CD4-positive, alpha-beta T cell (primary cell): ENCODE results near the gene IFNA8. TPM values are rescaled to one million over a fixed set of nuclear protein-coding genes. Genes with fewer than 3 reads are reported as not detected.
"Not testable (repeated sequence)": the region's sequence is repeated elsewhere in the genome, so short reads cannot be mapped to it uniquely, and the experiment has no call there.

Source experiments
- ATAC-seq: fragments of 200-7000 bp; cut with Tn5 transposase; one replicate; pipeline ENCODE4 v1.10.0; 2022; ENCODE audit warnings: mild to moderate bottlenecking; ENCODE audit not compliant: poor library complexity
- CTCF ChIA-PET: fragments of 350-600 bp; sonication (Branson Sonifier 250); formaldehyde crosslinking; loops from one replicate; lab custom pipeline; 2021; ENCODE audit warnings: antibody characterized with exemption, inconsistent platforms; lab: Charles Lee
- POLR2A ChIA-PET: fragments of 350-600 bp; sonication (Branson Sonifier 250); formaldehyde crosslinking; loops from one replicate; lab custom pipeline; 2021; ENCODE audit warnings: antibody characterized with exemption, inconsistent platforms; lab: Charles Lee
- DNase-seq, 14 experiments: peaks; one replicate each; pipeline ENCODE4 v3.0.0-alpha.2; 2013 to 2020; ENCODE audit warnings: mixed read lengths in 2 of 14
- H3K27ac ChIP-seq, 2 donors: one replicate each; pipeline versions ENCODE4 v1.5.1 to v1.7.0; 2013; ENCODE audit warnings: low read length in 2 of 2, low read depth in 1 of 2, mild to moderate bottlenecking in 1 of 2
- H3K27me3 ChIP-seq, 2 experiments: 1 replicate in 1 of 2; 2 replicates in 1 of 2; pipeline versions ENCODE4 v1.6.1 to v1.7.0; 2013; ENCODE audit warnings: low read length in 2 of 2, control low read depth in 1 of 2, mild to moderate bottlenecking in 1 of 2, moderate library complexity in 1 of 2; ENCODE audit not compliant: insufficient read depth in 2 of 2, control insufficient read depth in 1 of 2
- H3K36me3 ChIP-seq: one replicate; pipeline ENCODE4 v1.6.1; 2013; ENCODE audit warnings: low read length, control low read depth; ENCODE audit not compliant: insufficient read depth
- H3K4me1 ChIP-seq: one replicate; pipeline ENCODE4 v1.6.1; 2013; ENCODE audit warnings: low read length, control low read depth; ENCODE audit not compliant: insufficient read depth
- H3K4me3 ChIP-seq: one replicate; pipeline ENCODE4 v1.5.1; 2013; ENCODE audit warnings: mild to moderate bottlenecking, low read length, moderate library complexity
- H3K9me3 ChIP-seq, 2 experiments: 1 replicate in 1 of 2; 2 replicates in 1 of 2; pipeline versions ENCODE4 v1.6.1 to v1.7.0; 2013; ENCODE audit warnings: low read length in 2 of 2, mild to moderate bottlenecking in 2 of 2, control low read depth in 1 of 2, moderate library complexity in 1 of 2; ENCODE audit not compliant: control insufficient read depth in 1 of 2, insufficient read depth in 1 of 2
- H3K27ac Mint-ChIP-seq: one replicate; pipeline ENCODE4 v1.8.0; 2020; ENCODE audit warnings: mixed read lengths
- H3K27me3 Mint-ChIP-seq: one replicate; pipeline ENCODE4 v1.8.0; 2021; ENCODE audit warnings: mixed read lengths
- H3K36me3 Mint-ChIP-seq: one replicate; pipeline ENCODE4 v1.8.0; 2021; ENCODE audit warnings: low read depth, mixed read lengths
- H3K4me1 Mint-ChIP-seq: one replicate; pipeline ENCODE4 v1.8.0; 2021; ENCODE audit warnings: low read depth, mixed read lengths
- H3K4me3 Mint-ChIP-seq: one replicate; pipeline ENCODE4 v1.8.0; 2020; ENCODE audit warnings: mild to moderate bottlenecking, mixed read lengths
- H3K9me3 Mint-ChIP-seq: one replicate; pipeline ENCODE4 v1.8.0; 2020; ENCODE audit warnings: mixed read lengths
- intact Hi-C, 2 experiments: fragments of 100-400 bp; cut with DNase I in 1 of 2; cut with micrococcal nuclease in 1 of 2; formaldehyde crosslinking; loops; one replicate each; pipeline versions ENCODE4 v1.15.1 to v1.9.0; 2023 to 2025; cut with DNase I, micrococcal nuclease
- total RNA-seq, 174 experiments: library from RNA in 2 of 174; stranded (reverse) in 2 of 174; gene quantifications; one replicate each; pipeline ENCODE4 v1.2.3 and lab custom pipeline; 2021 to 2026
- TF ChIP-seq, protein P1 (sequence below): fragments of 200-600 bp; IDR thresholded peaks from one replicate; pipeline ENCODE4 v1.8.0; 2022; ENCODE audit warnings: antibody characterized with exemption, mild to moderate bottlenecking

The IFNA8 gene
- total RNA-seq, 2 experiments from 2014 or later = not detected

DNA sequence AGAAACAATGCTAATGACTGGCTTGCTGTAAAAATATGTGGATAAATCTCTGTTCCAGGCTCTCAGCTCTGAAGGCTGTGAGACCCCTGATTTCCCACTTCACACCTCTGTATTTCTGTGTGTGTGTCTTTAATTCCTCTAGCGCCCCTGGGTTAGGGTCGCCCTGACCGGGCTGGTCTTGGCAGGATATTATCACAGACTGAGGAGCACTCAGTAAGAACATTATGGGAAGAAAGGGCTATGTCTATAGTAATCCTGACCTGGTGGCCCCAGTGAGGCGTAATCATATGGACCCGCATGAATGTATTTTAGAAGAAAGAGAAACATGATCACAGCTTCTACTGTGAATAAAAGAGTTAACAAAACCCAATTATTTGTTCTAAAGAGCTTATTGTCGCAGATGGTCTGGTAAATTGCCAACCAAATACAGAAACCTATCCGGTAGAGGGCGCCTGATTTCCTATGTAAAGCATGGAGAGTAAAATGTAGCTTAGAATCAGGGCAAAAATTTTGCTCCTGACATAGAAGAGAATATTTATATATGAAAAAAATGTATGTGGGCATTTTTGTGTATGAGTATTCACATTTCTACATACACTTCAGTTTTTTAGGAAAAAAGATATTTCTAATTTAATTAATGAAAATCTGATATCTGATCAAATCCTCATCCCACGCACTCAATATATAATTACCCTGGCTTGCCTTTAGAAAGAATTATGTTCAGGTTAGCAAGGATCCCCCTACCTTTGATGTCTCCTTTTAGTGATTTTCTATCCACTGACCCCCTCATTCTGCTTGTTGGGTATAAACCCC lies 25.5 kb downstream of the IFNA8 start:
- Mint-ChIP-seq H3K36me3 (no peaks in the 10 kb centered on the region), H3K27me3 (peaks cover 30% of the 10 kb centered on the region), H3K4me3 (no peak overlapping the region), H3K9me3 (no peaks in the 10 kb centered on the region), H3K4me1 (no peaks in the 10 kb centered on the region), H3K27ac (no peak overlapping the region)
- no peaks in the 10 kb centered on the region for H3K9me3 ChIP-seq
- peak; percentile 37 for ATAC-seq
- no peaks in the 10 kb centered on the region for H3K36me3 ChIP-seq
- POLR2A ChIA-PET = interaction anchor here (1.0 kb wide), 2 partner anchors 10 to 21 kb away, joined by 4 to 6 read pairs; no protein-coding TSS in a partner anchor
- H3K4me3 ChIP-seq = no peak overlapping the region
- CTCF ChIA-PET = interaction anchor here (0.7 to 1.6 kb wide), 14 partner anchors 10 to 274 kb away, joined by 3 to 11 read pairs (median 4); no protein-coding TSS in a partner anchor
- DNase-seq = peak in 10 of 14 experiments; percentile 20 to 73 (median 34)
- no peak overlapping the region for H3K27ac ChIP-seq
- TF ChIP-seq, protein P1, sequence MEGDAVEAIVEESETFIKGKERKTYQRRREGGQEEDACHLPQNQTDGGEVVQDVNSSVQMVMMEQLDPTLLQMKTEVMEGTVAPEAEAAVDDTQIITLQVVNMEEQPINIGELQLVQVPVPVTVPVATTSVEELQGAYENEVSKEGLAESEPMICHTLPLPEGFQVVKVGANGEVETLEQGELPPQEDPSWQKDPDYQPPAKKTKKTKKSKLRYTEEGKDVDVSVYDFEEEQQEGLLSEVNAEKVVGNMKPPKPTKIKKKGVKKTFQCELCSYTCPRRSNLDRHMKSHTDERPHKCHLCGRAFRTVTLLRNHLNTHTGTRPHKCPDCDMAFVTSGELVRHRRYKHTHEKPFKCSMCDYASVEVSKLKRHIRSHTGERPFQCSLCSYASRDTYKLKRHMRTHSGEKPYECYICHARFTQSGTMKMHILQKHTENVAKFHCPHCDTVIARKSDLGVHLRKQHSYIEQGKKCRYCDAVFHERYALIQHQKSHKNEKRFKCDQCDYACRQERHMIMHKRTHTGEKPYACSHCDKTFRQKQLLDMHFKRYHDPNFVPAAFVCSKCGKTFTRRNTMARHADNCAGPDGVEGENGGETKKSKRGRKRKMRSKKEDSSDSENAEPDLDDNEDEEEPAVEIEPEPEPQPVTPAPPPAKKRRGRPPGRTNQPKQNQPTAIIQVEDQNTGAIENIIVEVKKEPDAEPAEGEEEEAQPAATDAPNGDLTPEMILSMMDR = peak; percentile 76
- H3K4me1 ChIP-seq = no peaks in the 10 kb centered on the region
- intact Hi-C loops = loop anchor here in 1 of 2 experiments (1.0 kb wide), 1 partner anchor 21 kb away; no protein-coding TSS in a partner anchor
- peaks cover 0 to 2% of the 10 kb centered on the region in 2 experiments for H3K27me3 ChIP-seq

DNA sequence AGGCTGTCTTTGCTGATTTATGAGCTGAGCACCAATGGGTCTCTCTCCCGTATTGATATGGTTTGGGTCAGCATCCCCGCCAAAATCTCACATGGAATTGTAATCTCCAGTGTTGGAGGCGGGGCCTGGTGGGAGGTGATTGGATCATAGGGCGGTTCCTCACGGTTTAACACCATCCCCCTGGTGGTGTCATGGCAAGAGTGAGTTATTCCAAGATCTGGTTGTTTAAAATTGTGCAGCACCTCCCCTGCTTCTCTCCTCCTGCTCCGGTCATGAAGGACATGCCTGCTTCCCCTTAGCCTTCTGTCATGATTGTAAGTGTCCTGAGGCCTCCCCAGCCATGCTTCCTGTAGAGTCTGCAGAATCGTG lies 26.1 kb downstream of the IFNA8 start:
- H3K36me3 Mint-ChIP-seq, H3K4me3 ChIP-seq, ATAC-seq, DNase-seq, H3K9me3 ChIP-seq, H3K4me1 Mint-ChIP-seq, H3K27me3 ChIP-seq, H3K4me3 Mint-ChIP-seq, H3K9me3 Mint-ChIP-seq, H3K36me3 ChIP-seq, H3K27ac ChIP-seq, intact Hi-C loops, H3K27ac Mint-ChIP-seq, H3K4me1 ChIP-seq: not testable (repeated sequence)
- H3K27me3 Mint-ChIP-seq = peaks cover 24% of the 10 kb centered on the region
- CTCF ChIA-PET = interaction anchor here (0.7 to 1.6 kb wide), 14 partner anchors 9 to 273 kb away, joined by 3 to 11 read pairs (median 4); no protein-coding TSS in a partner anchor
- POLR2A ChIA-PET = interaction anchor here (1.0 kb wide), 2 partner anchors 9 to 20 kb away, joined by 4 to 6 read pairs; no protein-coding TSS in a partner anchor

DNA sequence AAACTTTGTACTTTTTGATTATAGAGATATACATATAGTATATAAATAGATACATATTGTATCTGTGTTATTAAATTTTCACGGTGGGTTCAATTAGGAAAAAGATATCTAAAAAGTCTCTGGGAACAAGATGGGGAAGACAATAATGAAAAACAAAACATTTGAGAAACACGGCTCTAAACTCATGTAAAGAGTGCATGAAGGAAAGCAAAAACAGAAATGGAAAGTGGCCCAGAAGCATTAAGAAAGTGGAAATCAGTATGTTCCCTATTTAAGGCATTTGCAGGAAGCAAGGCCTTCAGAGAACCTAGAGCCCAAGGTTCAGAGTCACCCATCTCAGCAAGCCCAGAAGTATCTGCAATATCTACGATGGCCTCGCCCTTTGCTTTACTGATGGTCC lies 31.2 kb downstream of the IFNA8 start, which contains the start of gene IFNA1:
IFNA1 (plus strand) TSS at position 301 of the 400 bp plus-strand sequence; CDS start at position 370, 69 bp downstream.
- Mint-ChIP-seq H3K36me3 (no peaks in the 10 kb centered on the region), H3K4me1 (peaks cover 16% of the 10 kb centered on the region), H3K27ac (no peak within 1 kb of the TSS), H3K27me3 (no peaks in the 10 kb centered on the region), H3K9me3 (no peaks in the 10 kb centered on the region), H3K4me3 (no peak within 1 kb of the TSS)
- ATAC-seq = no peak
- no peaks in the 10 kb centered on the region for H3K36me3 ChIP-seq
- no peak for DNase-seq
- no peak within 1 kb of the TSS for H3K4me3 ChIP-seq
- no peaks in the 10 kb centered on the region for H3K9me3 ChIP-seq
- ChIA-PET POLR2A (no interaction called here), CTCF (no interaction called here)
- TF ChIP-seq, protein P1 = no peak
- no peaks in the 10 kb centered on the region for H3K27me3 ChIP-seq
- H3K4me1 ChIP-seq = peaks cover 9% of the 10 kb centered on the region
- no peak within 1 kb of the TSS for H3K27ac ChIP-seq
- intact Hi-C loops = no loop called here
